B cell (primary cell): Measurements from ENCODE around the gene MYH7B. TPM values are rescaled to one million over a fixed set of nuclear protein-coding genes. Genes with fewer than 3 reads are reported as not detected.

Source experiments
- ATAC-seq: fragments of 200-7000 bp; cut with Tn5 transposase; one replicate; pipeline ENCODE4 v1.10.0; 2021; ENCODE audit warnings: low read depth, mild to moderate bottlenecking, moderate number of reproducible peaks, moderate library complexity
- CTCF ChIA-PET: fragments of 350-600 bp; sonication (Branson Sonifier 250); formaldehyde crosslinking; loops from one replicate; lab custom pipeline; 2021; ENCODE audit warnings: antibody characterized with exemption, inconsistent platforms; lab: Charles Lee
- POLR2A ChIA-PET: fragments of 350-600 bp; sonication (Branson Sonifier 250); formaldehyde crosslinking; loops from one replicate; lab custom pipeline; 2021; ENCODE audit warnings: antibody characterized with exemption; lab: Charles Lee
- DNase-seq: peaks from one replicate; pipeline ENCODE4 v3.0.0; 2013
- H2AFZ ChIP-seq: 2 replicates; pipeline ENCODE4 v1.6.1; 2012; ENCODE audit warnings: mild to moderate bottlenecking, low read depth, low read length; ENCODE audit not compliant: insufficient read depth, poor library complexity, severe bottlenecking
- H3K27ac ChIP-seq, 2 donors: 1 replicate in 1 of 2; 2 replicates in 1 of 2; pipeline ENCODE4 v1.5.1; 2012 to 2013; ENCODE audit warnings: low read length in 2 of 2, mild to moderate bottlenecking in 2 of 2, moderate library complexity in 1 of 2
- H3K27me3 ChIP-seq, 4 experiments: fragments of 200-600 bp in 1 of 4; sonication (generic) in 1 of 4; replicated peaks in 1 of 4; 1 replicate in 2 of 4; 2 replicates in 2 of 4; pipeline versions ENCODE4 v1.6.1 to v1.7.0; 2013 to 2016; ENCODE audit warnings: low read length in 3 of 4, mild to moderate bottlenecking in 2 of 4, mixed read lengths in 1 of 4, moderate library complexity in 1 of 4; ENCODE audit not compliant: insufficient read depth in 4 of 4, control insufficient read depth in 3 of 4; ENCODE audit errors: control extremely low read depth in 1 of 4
- H3K36me3 ChIP-seq, 2 experiments: replicated peaks in 1 of 2; 1 replicate in 1 of 2; 2 replicates in 1 of 2; pipeline versions ENCODE4 v1.6.1 to v1.7.1; 2013; ENCODE audit warnings: low read length in 1 of 2; ENCODE audit not compliant: insufficient read depth in 2 of 2, control insufficient read depth in 1 of 2; ENCODE audit errors: control extremely low read depth in 1 of 2, extremely low read depth in 1 of 2
- H3K4me1 ChIP-seq, 2 donors: fragments of 200-600 bp in 1 of 2; sonication (generic) in 1 of 2; 1 replicate in 1 of 2; 2 replicates in 1 of 2; pipeline versions ENCODE4 v1.5.1 to v1.6.1; 2013 to 2017; ENCODE audit warnings: low read length in 2 of 2; ENCODE audit not compliant: control insufficient read depth in 2 of 2, insufficient read depth in 2 of 2
- H3K4me2 ChIP-seq: replicated peaks from 2 replicates; pipeline ENCODE3; 2012; ENCODE audit warnings: mild to moderate bottlenecking, low read depth, low read length; ENCODE audit not compliant: poor library complexity, severe bottlenecking
- H3K4me3 ChIP-seq, 5 experiments: fragments of 200-600 bp in 1 of 5; sonication (generic) in 1 of 5; 1 replicate in 3 of 5; 2 replicates in 2 of 5; pipeline versions ENCODE4 v1.5.1 to v1.7.0; 2011 to 2016; ENCODE audit warnings: low read length in 4 of 5, mild to moderate bottlenecking in 4 of 5, low read depth in 2 of 5, control low read depth in 1 of 5, moderate library complexity in 1 of 5; ENCODE audit not compliant: insufficient read depth in 1 of 5; ENCODE audit errors: control extremely low read depth in 1 of 5, extremely low read depth in 1 of 5
- H3K79me2 ChIP-seq: fragments of 200-600 bp; sonication (generic); one replicate; pipeline ENCODE4 v1.6.0; 2016; ENCODE audit warnings: low read length; ENCODE audit not compliant: control insufficient read depth, insufficient read depth
- H3K9ac ChIP-seq: fragments of 200-600 bp; sonication (generic); 2 replicates; pipeline ENCODE4 v1.6.1; 2017; ENCODE audit warnings: mild to moderate bottlenecking, low read length, moderate library complexity
- H3K9me3 ChIP-seq, 3 donors: one replicate each; pipeline versions ENCODE4 v1.6.1 to v1.7.1; 2013; ENCODE audit warnings: low read length in 2 of 3; ENCODE audit not compliant: control insufficient read depth in 2 of 3, insufficient read depth in 1 of 3; ENCODE audit errors: control extremely low read depth in 1 of 3
- H4K20me1 ChIP-seq: 2 replicates; pipeline ENCODE4 v1.6.0; 2012; ENCODE audit warnings: mild to moderate bottlenecking, low read length; ENCODE audit not compliant: insufficient read depth, control insufficient read depth, poor library complexity, severe bottlenecking
- H3K27ac Mint-ChIP-seq: one replicate; pipeline ENCODE4 v1.8.0; 2021; ENCODE audit warnings: mixed read lengths
- H3K27me3 Mint-ChIP-seq: one replicate; pipeline ENCODE4 v1.8.0; 2021; ENCODE audit warnings: mixed read lengths
- H3K4me1 Mint-ChIP-seq: one replicate; pipeline ENCODE4 v1.8.0; 2021; ENCODE audit warnings: mixed read lengths
- H3K4me3 Mint-ChIP-seq: one replicate; pipeline ENCODE4 v1.8.0; 2021; ENCODE audit warnings: mixed read lengths
- H3K9me3 Mint-ChIP-seq: one replicate; pipeline ENCODE4 v1.8.0; 2022; ENCODE audit warnings: mixed read lengths; ENCODE audit not compliant: insufficient read depth
- EZH2 ChIP-seq: IDR thresholded peaks from 2 replicates; pipeline ENCODE4 v1.6.1; 2012; ENCODE audit warnings: borderline replicate concordance, low read depth, mild to moderate bottlenecking, moderate library complexity, low read length; ENCODE audit not compliant: insufficient read depth, poor library complexity, severe bottlenecking
- WGBS: methylation state at CpG from one replicate; pipeline ENCODE4 v1.1.5; 2013; ENCODE audit warnings: missing lambda C conversion rate; ENCODE audit not compliant: insufficient coverage; 5-methylcytosine and 5-hydroxymethylcytosine counted together
- intact Hi-C: fragments of 100-400 bp; cut with micrococcal nuclease; formaldehyde crosslinking; loops from one replicate; pipeline ENCODE4 v1.10.0; 2022
- polyA plus RNA-seq: library from polyadenylated mRNA; depleted of rRNA; stranded (reverse); fragments of >200 nt; gene quantifications from 2 replicates; pipeline ENCODE4 v1.2.3, GENCODE V29; 2012
- total RNA-seq, 2 donors: library from RNA; stranded (reverse); fragments of 120-200 nt in 1 of 2; gene quantifications; 1 replicate in 1 of 2; 2 replicates in 1 of 2; pipeline versions ENCODE4 v1.2.3 to v1.2.4, GENCODE V29; 2013 to 2022
- TF ChIP-seq, protein P1 (sequence below): fragments of 200-600 bp; IDR thresholded peaks from one replicate; pipeline ENCODE4 v1.8.0; 2022; ENCODE audit warnings: antibody characterized with exemption, mild to moderate bottlenecking

The MYH7B gene
- total and polyA plus RNA-seq, 2 donors (not counting 1 experiment from before 2014, with no cell fraction given), result 0.79 to 1.2 TPM

GRCh38 chr20:34990231-34990630 lies 34.6 kb downstream of the MYH7B start:
- 96% methylated on average over 9 of the region's 11 CpGs for WGBS
- no peak for ATAC-seq
- H3K79me2 ChIP-seq, result no peaks in the 10 kb centered on the region
- no peak overlapping the region for H3K4me3 Mint-ChIP-seq
- CTCF ChIA-PET, result no interaction called here
- no peaks in the 10 kb centered on the region for H3K4me1 Mint-ChIP-seq
- no peaks in the 10 kb centered on the region for H3K9me3 Mint-ChIP-seq
- H3K27ac Mint-ChIP-seq, result no peak overlapping the region
- no peaks in the 10 kb centered on the region for H3K4me1 ChIP-seq
- H3K9me3 ChIP-seq, result no peaks in the 10 kb centered on the region
- H3K27me3 Mint-ChIP-seq, result peaks cover 5% of the 10 kb centered on the region
- peaks cover 0 to 9% of the 10 kb centered on the region in 2 experiments for H3K36me3 ChIP-seq
- H3K4me2 ChIP-seq, result no peak overlapping the region
- TF ChIP-seq, protein P1, sequence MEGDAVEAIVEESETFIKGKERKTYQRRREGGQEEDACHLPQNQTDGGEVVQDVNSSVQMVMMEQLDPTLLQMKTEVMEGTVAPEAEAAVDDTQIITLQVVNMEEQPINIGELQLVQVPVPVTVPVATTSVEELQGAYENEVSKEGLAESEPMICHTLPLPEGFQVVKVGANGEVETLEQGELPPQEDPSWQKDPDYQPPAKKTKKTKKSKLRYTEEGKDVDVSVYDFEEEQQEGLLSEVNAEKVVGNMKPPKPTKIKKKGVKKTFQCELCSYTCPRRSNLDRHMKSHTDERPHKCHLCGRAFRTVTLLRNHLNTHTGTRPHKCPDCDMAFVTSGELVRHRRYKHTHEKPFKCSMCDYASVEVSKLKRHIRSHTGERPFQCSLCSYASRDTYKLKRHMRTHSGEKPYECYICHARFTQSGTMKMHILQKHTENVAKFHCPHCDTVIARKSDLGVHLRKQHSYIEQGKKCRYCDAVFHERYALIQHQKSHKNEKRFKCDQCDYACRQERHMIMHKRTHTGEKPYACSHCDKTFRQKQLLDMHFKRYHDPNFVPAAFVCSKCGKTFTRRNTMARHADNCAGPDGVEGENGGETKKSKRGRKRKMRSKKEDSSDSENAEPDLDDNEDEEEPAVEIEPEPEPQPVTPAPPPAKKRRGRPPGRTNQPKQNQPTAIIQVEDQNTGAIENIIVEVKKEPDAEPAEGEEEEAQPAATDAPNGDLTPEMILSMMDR, result no peak
- TF ChIP-seq EZH2, result no peak
- H3K4me3 ChIP-seq, result no peak overlapping the region
- H3K9ac ChIP-seq, result no peak overlapping the region
- H3K27me3 ChIP-seq, result no peaks in the 10 kb centered on the region
- no peak overlapping the region for H2AFZ ChIP-seq
- POLR2A ChIA-PET, result no interaction called here
- H3K27ac ChIP-seq, result no peak overlapping the region
- DNase-seq, result no peak
- no peaks in the 10 kb centered on the region for H4K20me1 ChIP-seq
- intact Hi-C loops, result no loop called here

DNA sequence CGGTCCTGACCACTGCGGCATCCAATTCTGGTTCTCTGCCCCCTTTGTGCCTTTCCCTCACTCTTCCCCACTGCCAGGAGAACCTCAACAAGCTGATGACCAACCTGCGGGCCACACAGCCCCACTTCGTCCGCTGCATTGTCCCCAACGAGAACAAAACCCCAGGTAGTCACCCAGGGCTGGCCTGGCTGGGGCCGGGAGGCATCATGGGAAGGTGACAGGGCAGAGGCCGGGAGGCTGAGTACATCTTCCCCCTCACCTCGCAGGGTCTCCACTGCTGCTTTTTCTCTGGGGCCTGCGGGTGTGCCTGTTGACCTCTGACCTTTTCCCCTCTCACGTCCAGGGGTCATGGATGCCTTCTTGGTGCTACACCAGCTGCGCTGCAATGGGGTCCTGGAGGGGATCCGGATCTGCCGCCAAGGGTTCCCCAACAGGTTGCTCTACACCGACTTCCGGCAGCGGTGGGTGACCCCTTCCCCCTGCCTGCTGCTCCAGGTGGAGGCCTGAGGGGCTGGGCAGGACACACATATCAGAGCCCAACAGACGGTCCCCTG lies 35.1 kb downstream of the MYH7B start:
- intact Hi-C loops, result no loop called here
- Histone ChIP-seq H2AFZ (no peak overlapping the region), H3K9ac (no peak overlapping the region), H3K9me3 (no peaks in the 10 kb centered on the region), H3K4me1 (no peaks in the 10 kb centered on the region), H4K20me1 (no peaks in the 10 kb centered on the region), H3K36me3 (peaks cover 0 to 11% of the 10 kb centered on the region in 2 experiments), H3K27me3 (no peaks in the 10 kb centered on the region), H3K79me2 (no peaks in the 10 kb centered on the region), H3K4me3 (no peak overlapping the region), H3K27ac (no peak overlapping the region), H3K4me2 (no peak overlapping the region)
- H3K27ac Mint-ChIP-seq, result no peak overlapping the region
- TF ChIP-seq, protein P1, result no peak
- TF ChIP-seq EZH2, result no peak
- WGBS, result 98% methylated on average over 18 of the region's 18 CpGs
- ATAC-seq (no peak), DNase-seq (no peak)
- peaks cover 1% of the 10 kb centered on the region for H3K27me3 Mint-ChIP-seq
- no peaks in the 10 kb centered on the region for H3K9me3 Mint-ChIP-seq
- H3K4me1 Mint-ChIP-seq, result no peaks in the 10 kb centered on the region
- ChIA-PET CTCF (interaction anchor here (1.3 kb wide), 1 partner anchor 21 kb away, joined by 3 read pairs; no protein-coding TSS in a partner anchor), POLR2A (no interaction called here)
- H3K4me3 Mint-ChIP-seq, result no peak overlapping the region
